HG02840 (cell line): ENCODE results near the gene SMAD9.
"Not testable (repeated sequence)": the region's sequence is repeated elsewhere in the genome, so short reads cannot be mapped to it uniquely, and the experiment has no call there.

ENCODE experiments used
- ATAC-seq: cut with Tn5 transposase; IDR thresholded peaks from one replicate; pipeline ENCODE4 v1.9.1; 2021; ENCODE audit warnings: mild to moderate bottlenecking, moderate library complexity, moderate number of reproducible peaks; ENCODE audit not compliant: unreplicated experiment, low FRiP score

Gene SMAD9

DNA sequence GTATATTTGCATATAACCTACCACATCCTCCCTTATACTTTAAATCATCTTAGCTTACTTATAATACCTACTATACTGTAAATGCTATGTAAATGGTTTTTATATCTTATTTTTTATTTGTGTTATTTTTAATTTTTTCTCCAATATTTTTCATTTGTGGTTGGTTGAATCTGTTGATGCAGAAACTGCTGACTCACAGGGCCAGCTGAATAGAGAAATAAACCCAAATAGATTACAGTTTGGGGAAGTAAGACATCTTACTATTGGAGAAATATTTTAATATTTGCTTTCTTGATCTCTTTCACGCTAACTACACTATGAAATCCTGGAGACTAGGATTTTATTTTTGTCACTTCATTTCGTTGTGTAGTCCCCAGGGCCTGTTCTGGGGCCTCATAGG, 7.1 kb downstream of the SMAD9 start:
- no peak for ATAC-seq

DNA sequence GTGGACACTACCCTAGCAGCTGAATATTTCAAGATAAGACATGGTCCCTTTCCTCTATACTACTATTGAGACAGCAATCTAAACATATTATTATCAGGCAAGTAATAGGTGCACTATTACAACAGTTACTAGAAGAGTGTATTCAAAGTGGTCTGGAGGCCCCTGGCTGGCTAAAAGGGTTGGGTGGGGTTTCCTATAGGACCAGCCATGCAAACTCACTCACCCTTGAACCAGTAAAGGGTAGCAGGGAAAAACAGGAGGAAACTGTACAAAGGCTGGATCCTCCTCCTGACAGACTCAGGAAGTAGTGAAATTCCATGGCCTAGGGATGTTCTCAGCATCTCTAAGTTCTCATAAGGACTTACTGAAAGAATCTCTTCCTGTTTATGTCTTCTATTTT, 7.7 kb downstream of the SMAD9 start:
- no peak for ATAC-seq

DNA sequence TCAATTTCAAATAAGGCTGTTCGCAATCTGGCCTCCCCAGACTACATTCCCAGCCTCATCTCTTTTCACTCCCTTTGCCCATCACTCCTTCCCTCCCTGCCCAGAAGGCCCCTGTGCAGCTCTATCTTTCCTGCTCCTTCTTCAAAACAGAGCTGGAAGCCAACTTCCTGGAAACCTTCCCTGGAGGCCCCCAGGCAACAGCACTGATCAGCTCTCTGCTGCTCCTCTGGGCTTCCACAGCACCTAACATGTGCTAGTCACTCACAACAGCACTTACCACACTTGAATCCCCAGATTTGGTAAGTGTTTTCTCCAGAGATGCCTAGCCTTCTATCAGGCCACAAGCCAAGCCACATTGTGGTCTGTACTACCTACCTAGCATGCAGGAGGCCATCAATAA, 9.5 kb downstream of the SMAD9 start:
- no peak for ATAC-seq

DNA sequence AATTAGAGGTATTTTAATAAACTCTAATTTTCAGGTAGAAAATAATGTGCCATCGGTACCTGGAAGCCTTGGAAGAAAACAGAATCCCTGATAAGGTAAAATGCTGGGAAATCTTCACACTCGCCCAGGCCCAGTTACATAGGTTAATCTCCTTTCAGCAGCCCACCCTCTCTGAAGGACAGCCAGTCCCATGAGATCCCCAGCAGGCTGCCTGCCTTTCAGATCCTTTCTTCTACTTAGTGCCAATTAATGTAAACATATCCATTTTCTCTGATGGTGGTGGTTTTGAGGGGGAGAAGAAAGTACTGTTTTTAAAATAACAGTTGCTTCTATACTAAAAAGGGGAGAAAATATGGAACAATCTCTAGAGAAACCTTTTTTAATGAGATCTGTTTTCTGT, 12.2 kb downstream of the SMAD9 start:
- no peak for ATAC-seq

DNA sequence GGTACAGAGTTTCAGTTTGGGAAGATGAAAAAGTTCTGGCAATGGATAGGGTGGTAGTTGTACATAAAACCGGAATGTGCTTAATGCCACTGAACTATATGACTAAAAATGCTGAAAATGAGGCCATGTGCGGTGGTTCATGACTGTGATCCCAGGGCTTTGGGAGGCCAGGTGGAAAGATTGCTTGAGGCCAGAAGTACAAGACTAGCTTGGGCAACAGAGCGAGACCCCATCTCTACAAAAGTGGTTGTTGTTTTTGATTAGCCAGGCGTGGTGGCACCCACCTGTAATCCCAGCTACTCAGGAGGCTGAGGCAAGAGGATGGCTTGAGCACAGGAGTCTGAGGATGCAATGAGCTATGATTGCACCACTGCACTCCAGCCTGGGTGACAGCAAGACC, 12.8 kb downstream of the SMAD9 start:
- ATAC-seq = no peak

DNA sequence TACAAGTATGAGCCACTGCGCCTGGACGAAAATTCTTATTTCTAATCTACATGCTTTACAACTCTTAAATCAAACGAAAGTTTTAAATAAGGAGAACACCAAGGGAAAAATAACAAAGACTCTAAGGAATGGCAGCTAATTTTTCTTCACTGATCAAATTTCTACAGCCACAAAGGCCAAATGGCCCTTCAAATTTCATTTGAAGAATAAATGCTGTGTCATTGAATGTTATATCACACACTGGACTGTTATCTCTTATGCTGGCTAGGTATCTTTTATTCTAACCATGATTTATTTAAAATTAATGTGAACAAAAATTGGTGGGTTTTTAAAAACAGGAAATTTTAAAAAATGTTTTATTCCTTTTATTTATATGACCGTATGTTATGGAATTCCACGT, 14.1 kb downstream of the SMAD9 start:
- ATAC-seq = no peak

DNA sequence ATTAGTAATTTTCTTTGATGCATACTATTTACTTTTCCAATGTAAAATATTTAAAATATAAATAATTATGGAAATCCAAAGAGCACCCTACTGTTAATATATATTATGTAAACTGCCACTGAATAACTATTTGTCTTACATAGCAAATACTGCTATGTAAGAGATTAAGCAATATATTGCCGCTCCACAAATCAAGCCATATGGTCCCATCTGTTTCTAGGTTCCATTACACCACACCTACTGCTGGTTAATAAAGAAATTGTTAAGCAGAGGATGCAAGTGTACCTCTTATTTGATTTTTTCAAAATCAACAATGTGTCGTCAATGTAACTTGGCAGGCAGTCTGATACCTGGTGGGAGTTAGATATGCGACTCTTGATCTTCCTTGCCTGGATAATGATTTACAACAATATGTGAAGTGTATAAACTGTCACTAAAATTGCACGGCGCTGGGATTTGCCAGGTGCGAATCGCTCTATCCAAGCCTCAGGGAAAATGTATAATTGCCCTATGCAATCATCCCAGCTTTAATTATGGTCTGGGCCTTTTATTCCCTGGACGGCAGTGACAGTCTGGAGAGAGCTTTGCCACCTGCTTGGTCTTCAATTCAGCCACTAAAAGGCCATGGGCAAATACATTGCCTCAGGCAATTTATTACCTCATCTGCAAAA, 16.0 kb downstream of the SMAD9 start:
- no peak for ATAC-seq

DNA sequence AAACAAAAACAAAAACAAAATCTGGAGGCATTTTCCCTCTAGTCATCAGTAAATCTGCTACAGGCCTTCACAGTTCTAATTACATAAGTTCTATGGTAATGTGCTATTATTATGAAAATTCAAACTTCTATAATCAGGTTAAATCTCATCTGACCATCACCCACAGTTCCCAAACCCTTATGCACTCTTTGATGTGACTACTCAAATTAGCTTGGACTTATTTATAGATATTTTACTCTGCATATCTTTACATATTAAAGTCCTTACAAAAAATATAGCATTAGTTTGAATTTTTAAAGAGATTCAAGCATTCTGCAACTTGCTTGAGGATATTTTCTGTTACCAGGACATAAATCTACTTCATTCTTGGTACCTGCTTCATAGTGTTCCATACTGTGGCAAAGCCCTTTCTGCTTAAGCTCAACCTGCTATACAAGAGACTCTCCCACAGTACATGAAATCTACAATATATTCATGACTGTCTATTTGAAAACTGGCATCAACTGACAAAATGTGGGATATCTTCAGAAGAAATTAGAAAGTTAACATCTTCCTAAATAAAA, 22.9 kb downstream of the SMAD9 start:
- no peak for ATAC-seq

DNA sequence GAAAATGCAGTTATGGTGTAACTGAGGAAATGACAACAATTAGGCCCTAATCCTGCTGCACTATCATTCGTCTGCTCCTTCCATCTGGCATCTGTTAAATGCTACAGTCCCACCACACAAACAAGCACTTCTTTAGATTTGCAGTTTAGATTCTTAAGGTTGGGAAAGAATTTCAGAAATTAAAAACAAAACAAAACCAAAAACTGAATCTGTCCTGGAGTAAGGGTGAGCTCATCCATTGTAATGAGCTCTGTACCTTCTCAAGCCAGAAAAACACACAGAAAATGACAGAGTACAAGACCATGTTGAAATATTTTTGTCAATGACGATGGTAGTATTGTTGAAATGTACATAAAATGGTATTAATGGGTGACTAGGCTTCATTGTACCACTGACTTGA, 28.3 kb downstream of the SMAD9 start:
- no peak for ATAC-seq

DNA sequence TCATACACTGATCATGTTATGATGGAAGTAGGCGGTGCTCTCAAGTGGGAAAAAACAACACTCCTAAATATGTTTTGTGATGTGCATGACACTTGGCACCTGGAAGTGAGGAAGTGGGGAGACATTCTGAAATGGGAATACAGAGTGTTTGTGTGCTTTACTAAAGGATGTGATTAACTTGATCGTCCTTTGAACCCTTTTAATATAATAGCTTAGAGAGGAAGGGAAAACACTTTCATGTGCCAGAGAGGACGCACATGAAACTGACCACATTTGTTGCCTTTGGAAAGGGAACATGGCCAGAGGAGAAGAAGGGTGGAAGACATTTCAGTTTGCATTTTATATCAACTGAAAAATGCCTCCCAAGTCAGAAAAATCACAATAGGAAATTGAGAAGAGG, 31.4 kb downstream of the SMAD9 start:
- no peak for ATAC-seq

DNA sequence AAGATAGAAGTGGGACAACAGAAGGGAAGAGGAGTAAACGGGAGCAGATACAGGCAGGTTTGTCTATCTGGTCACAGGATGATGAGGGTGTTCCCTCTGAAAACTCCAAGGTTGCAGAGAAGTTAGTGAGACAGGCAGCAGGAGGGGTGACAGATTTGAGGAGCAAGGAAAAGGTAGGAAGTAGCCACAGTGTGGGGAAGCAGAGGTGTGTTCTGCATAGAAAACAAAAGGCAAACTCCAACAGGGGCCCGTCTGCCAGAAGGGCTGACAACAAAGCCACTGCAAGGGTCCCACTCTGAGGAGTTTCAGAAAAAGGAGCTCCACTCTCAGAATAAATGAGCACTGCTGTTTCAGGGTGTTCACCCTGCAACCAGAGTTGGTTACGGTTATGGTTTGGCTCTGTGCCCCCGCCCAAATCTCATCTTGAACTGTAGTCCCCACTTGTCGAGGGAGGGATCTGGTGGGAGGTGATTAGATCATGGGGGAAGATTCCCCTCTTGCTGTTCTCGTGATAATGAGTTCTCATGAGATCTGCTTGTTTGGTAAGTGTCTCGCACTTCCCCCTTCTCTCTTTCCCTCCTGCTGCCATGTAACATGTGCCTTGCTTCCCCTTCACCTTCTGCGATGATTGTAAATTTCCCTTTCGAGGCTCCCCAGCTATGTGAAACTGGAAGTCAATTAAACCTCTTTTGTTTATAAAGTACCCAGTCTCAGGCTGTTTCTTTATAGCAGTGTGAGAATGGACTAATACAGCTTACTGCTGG, 32.1 kb downstream of the SMAD9 start:
- ATAC-seq = no peak

DNA sequence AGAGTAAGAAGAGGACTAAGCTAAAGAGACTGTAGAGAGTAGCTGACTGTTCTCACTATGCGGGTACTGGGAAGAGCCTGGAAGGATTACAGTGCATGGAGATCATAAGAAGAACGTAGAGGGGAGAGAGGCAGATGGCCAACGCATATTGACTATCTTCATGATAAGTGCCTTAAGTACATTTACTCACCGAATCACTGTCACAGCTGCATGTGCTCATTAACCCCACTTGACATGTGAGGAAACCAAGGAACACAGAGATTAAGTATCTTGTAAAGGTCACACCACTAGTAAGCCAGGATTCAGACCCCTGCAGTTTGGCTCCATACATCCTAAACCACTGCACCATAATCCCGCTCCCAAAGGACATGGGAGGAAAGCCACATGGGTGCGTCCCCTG, 34.1 kb downstream of the SMAD9 start:
- no peak for ATAC-seq

DNA sequence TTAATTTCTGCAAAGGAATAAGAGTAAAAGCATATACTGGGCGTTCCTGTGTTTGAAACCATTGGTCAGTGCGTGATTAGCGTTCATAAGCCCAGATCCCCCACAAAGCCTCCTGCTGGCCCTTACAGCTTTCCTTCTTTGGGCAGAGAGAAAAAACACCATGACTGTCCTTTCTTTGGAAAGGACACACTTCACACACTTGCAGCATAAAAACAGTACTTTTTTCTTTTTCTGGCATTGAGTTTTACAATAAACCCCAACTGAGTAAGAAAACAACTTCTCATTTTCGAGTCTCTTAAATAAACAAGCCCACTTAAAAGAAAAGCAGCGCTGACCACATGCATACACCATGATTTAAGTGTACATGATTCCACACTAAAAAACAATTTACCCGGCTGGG, 35.8 kb downstream of the SMAD9 start:
- no peak for ATAC-seq

DNA sequence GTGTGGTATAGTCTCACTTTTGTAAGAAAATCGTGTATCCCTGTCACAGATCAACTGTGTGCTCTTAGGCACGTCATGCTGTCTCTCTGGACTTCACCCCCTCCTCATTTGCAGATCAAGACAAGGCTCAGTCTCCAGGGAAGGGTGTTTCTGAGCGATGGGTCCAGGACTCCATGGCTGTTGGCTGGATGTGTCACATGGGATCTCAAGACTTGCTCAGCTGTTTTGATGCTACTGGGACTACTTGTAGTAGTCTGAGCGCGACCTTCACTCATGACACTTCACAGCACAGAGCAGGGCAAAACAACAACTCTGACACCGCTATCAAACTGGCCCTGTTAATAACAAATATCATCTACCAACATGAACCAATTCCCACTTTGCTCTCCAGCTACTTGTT, 36.2 kb downstream of the SMAD9 start:
- no peak for ATAC-seq

DNA sequence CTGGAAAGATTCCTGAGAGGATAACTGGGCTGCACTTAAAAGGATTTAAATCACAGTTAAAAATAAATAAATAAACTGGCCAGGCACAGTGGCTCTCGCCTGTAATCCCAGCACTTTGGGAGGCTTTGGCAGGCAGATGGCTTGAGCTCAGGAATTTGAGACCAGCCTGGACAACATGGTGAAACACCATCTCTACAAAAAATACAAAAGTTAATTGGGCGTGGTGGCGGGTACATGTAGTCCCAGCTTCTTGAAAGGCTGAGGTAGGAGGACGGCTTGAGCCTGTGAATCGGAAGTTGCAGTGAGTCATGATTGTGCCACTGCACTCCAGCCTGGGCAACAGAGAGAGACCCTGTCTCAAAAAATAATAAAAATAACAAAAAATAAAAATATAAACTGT, 36.6 kb downstream of the SMAD9 start:
- not testable (repeated sequence) for ATAC-seq

DNA sequence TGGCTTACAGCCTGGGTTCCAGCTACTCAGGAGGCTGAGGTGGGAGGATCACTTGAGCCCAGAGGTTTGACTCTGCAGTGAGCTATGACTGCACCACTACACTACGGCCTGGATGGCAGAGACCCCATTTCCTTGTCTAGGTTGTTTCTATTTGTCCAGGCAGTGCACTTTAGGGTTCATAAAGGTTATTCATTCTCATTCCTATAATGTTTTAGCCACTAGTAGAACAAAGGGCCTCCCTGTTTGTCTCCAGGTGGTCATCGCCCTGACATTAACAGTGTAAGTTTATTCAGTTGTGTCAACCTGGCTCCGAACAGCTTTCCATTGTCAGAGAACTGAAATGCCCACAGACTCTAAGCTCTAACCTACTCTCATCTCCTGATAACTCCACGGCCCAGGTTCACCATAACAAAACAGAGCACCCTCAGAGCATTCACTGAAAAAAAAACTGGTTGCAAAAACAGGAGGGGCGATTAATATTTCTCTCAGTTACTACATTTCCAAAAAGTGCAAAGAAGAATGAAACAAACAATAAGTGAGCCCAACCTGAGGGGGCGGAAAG, 37.1 kb downstream of the SMAD9 start:
- no peak for ATAC-seq

DNA sequence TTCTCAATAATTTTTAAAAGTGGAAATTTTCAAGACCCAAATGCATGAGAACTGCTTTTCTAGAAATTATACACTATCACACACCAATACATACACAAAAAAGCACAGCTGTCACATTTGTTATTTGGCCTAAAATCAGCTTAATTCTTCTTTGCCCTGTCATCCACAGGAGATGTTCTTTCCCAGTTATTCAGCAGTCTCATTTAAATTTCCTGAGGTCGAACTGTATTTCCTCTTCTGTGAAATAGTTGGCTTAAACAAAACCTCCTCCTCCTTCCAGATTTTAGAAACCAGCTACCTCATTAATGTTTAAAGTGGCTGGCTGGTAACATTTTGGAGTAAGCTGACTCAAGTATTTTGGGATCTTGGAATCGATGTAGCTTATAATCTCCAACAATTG, 39.1 kb downstream of the SMAD9 start:
- ATAC-seq = no peak

DNA sequence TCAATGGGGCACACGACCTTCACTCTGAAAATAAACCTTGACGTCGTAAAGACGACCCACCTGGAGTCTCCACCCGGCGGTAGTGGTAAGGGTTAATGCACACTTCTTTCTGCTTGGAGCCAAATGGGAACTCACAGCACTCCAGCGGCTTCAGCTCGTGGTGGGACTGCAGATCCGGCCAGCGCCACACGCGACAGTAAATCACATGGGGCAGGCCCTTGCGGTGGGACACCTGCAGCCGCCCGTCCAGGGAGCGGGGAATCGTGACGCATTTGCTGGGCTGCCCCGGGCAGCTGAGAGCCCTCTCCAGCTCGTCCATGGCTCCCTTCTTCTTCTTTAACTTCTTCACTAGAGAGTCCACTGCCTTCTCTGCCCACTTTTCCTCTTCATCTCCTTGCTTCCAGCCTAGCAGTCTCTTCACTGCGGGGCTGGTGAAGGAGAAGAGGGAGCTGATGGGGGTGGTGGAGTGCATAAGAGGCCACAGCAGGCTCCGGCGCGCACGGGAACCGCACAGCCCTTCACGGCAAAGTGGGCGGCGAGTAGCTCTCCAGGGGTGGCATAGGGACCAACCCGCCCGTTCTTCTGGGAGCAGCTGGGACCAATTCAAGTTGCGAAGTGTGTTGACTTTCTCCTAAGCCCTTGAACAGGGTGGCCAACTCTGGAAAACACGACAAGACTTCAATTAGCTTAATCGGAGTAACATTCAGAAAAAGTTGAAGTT, 40.7 kb downstream of the SMAD9 start:
- no peak for ATAC-seq

DNA sequence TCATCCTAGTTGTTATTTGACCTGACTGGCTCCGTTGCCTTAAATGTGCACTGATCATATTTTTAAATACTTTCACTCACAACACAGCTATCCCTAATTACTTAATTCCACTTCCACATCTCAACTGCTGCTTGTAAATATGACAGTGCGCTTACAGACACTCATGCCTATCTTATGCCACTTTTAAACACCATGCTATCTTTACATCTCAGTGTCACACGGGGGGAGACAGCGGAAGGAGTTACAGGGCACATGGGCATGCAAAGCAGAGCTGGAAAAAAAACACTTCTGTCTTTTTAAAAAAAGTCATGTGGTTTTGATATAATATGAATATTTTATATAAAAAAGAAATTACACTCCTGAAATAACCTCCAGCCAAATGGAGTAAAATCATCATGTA, 44.1 kb downstream of the SMAD9 start:
- no peak for ATAC-seq

DNA sequence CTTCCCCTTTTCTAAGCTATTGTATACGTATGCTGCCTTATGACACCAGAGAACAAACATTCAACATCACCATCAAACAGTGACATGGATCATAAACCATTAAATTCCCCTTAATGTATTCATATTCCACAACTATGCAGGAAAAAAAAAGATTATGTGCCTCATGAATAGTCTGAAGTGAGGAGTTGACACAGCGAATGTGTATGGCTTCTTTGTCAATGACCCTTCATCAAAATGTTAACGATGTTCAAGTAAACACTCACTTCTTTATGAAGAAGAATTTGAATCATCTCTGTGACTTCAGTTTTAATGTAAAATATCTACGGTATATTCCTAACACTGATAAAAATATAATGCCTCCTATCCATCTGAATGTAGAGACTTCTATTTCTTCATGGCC, 44.6 kb downstream of the SMAD9 start:
- ATAC-seq = no peak

DNA sequence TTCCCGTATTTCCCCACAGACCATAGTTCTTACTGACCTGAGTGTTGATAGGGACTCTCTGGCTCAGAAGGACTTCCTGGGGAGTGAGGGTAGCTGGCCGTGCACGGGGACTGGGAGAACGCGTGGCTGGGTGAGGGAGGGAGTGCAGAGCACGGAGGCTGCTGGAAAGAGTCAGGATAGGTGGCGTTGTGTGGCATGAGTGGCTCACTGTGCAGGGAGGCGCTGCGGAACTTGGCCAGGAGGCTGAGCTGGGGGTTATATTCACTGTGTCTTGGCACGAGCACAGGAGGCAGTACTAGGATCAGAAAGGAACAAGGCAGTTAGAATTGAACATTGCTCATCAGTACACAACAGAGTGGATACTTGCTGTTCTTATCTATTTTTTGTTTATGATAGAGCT, 47.4 kb downstream of the SMAD9 start:
- no peak for ATAC-seq
